Neuron (in vitro differentiated cells): ENCODE data around the gene AK5.
"Not testable (repeated sequence)": the region's sequence is repeated elsewhere in the genome, so short reads cannot be mapped to it uniquely, and the experiment has no call there.

Experiments
- H2AFZ ChIP-seq: one replicate; pipeline ENCODE4 v1.6.1; 2013; ENCODE audit warnings: low read depth, mild to moderate bottlenecking, inconsistent platforms, low read length, moderate library complexity
- H3K27me3 ChIP-seq: one replicate; pipeline ENCODE4 v1.6.1; 2013; ENCODE audit warnings: low read length; ENCODE audit not compliant: insufficient read depth
- H3K36me3 ChIP-seq: one replicate; pipeline ENCODE4 v1.6.1; 2013; ENCODE audit warnings: low read length; ENCODE audit not compliant: insufficient read depth
- H3K4me1 ChIP-seq: one replicate; pipeline ENCODE4 v1.6.1; 2013; ENCODE audit warnings: low read length; ENCODE audit not compliant: insufficient read depth
- H3K4me3 ChIP-seq: 2 replicates; pipeline ENCODE4 v1.5.1; 2013; ENCODE audit warnings: mild to moderate bottlenecking, low read length, moderate library complexity
- H3K9me3 ChIP-seq: one replicate; pipeline ENCODE4 v1.6.1; 2013; ENCODE audit warnings: low read length

AK5 gene

DNA sequence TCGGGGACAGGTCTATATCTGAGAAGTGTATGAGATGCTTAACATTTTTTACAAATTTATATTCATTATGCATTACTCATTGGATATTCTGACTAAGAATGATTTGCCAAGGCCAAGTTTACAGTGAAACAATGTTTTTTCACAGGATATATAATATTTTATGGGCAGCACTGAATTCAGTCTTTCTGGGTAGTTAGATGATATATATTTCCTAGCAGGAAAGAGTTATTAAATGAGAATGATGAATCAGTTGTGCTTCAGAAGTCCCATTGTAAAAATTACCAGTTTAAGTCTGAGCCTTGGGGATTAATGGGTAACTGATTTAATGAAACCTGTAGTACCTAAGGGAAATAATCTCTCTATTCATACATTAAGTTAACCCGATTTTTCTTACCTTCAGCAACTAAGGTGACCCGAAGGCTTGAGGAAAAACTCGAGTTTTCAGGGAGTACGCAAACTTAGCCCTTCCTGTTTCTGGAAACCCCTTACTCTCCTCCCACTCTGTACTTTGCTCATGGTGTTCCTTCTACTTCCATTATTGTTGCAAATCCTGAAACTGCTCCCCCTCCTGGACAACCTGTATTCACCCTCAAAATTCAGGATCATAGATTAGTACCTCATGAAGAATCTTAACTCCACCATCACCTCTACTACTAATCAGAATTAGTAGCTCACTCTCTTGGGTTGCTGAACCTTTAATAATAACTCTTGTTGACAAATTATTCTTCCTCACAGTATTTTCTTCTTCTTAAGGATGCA, 135.1 kb downstream of the AK5 start:
- no peaks in the 10 kb centered on the region for H3K27me3 ChIP-seq
- H3K36me3 ChIP-seq: no peaks in the 10 kb centered on the region
- H3K4me1 ChIP-seq: peaks cover 29% of the 10 kb centered on the region
- H3K9me3 ChIP-seq: no peaks in the 10 kb centered on the region
- no peak overlapping the region for H3K4me3 ChIP-seq
- no peak overlapping the region for H2AFZ ChIP-seq

DNA sequence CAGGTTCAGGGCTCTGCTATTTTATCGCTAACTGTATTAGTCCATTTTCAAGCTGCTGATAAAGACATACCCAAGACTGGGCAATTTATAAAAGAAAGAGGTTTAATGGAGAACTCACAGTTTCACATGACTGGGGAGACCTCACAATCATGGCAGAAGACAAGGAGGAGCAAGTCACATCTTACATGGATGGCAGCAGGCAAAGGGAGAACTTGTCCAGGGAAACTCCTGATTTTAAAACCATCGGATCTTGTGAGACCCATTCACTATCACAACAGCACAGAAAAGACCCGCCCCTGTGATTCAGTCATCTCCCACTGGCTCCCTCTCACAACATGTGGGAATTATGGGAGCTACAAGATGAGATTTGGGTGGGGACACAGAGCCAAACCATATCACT, 136.2 kb downstream of the AK5 start:
- not testable (repeated sequence) for H2AFZ ChIP-seq, H3K9me3 ChIP-seq, H3K27me3 ChIP-seq

DNA sequence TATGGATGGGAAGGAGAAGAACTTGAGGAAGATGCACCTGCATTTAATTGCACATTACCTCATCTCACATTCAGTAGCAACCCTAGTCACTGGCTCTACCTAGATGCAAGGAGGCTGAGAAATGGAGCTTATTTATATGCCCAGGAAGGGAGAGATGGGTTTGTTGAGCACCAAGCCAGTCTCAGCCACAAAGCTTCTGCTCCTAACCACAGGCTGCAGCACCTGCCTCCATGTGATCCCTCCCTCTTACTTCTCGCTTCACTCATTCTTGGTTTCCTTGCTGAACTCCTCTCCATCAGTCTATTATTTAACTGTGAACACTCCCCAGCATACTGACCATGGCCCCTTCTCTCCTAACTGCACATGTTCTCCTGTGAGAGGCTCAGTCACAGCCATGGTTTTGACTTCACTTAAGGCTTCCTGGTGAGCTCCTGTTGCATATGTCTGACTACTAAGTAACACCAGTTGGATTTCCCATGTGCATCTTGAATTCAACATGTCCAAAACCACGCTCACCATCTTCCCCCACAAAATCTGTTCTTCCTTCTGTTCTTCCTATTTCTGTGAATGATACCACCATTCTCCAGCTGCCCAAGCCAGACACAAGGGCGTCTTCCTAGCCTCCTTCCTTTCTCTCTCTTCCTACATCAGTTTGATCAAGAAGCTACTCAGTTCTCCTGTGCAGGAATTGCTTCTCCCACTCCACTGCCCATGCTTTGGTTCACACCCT, 139.8 kb downstream of the AK5 start:
- Histone ChIP-seq H3K4me3 (no peak overlapping the region), H3K4me1 (peaks cover 4% of the 10 kb centered on the region), H2AFZ (no peak overlapping the region), H3K9me3 (peaks cover 2% of the 10 kb centered on the region), H3K36me3 (no peaks in the 10 kb centered on the region), H3K27me3 (no peaks in the 10 kb centered on the region)

More for the DNA sequence above, 136.2 kb downstream of the AK5 start:
- peaks cover 17% of the 10 kb centered on the region for H3K4me1 ChIP-seq
- H3K4me3 ChIP-seq, H3K36me3 ChIP-seq: not testable (repeated sequence)

DNA sequence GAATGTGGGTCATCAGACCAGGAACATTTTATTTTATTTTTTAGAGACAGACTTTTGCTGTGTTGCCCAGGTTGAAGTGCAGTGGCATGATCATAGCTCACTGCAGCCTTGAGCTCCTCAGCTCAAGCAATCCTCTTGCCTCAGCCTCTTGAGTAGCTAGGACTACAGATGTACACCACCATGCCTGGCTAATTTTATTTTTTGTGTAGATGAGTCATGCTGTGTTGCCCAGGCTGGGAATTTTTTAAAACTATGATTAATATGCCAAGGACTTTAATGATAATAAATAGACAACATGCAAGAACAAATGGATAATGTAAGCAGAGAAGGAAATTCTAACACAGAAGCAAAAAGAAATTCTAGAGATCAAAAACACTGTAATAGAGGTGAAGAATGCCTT, 142.4 kb downstream of the AK5 start:
- Histone ChIP-seq H3K36me3 (no peaks in the 10 kb centered on the region), H2AFZ (no peak overlapping the region), H3K9me3 (peaks cover 6% of the 10 kb centered on the region), H3K27me3 (no peaks in the 10 kb centered on the region), H3K4me3 (no peak overlapping the region), H3K4me1 (no peaks in the 10 kb centered on the region)

DNA sequence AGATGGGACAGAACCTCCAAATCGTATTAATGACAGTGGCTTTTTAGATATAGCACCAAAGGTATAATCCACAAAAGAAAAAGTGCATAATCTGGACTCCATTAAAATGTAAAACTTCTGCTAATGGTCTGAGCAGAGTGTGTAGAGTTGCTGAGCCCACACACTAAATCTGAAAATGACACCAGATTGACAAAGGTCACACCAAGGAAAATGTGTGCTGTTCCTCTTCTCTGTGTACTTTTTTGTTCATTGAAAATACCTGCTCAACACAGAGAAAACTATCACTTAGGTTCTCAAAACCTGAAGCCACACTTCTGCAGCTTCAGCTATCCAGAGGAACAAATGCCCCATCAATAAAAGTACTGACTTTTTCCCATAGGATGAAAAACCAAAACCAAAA, 146.2 kb downstream of the AK5 start:
- H3K4me3 ChIP-seq: no peak overlapping the region
- H3K9me3 ChIP-seq: peaks cover 4% of the 10 kb centered on the region
- H3K27me3 ChIP-seq: no peaks in the 10 kb centered on the region
- H2AFZ ChIP-seq: no peak overlapping the region
- no peaks in the 10 kb centered on the region for H3K4me1 ChIP-seq
- H3K36me3 ChIP-seq: no peaks in the 10 kb centered on the region

DNA sequence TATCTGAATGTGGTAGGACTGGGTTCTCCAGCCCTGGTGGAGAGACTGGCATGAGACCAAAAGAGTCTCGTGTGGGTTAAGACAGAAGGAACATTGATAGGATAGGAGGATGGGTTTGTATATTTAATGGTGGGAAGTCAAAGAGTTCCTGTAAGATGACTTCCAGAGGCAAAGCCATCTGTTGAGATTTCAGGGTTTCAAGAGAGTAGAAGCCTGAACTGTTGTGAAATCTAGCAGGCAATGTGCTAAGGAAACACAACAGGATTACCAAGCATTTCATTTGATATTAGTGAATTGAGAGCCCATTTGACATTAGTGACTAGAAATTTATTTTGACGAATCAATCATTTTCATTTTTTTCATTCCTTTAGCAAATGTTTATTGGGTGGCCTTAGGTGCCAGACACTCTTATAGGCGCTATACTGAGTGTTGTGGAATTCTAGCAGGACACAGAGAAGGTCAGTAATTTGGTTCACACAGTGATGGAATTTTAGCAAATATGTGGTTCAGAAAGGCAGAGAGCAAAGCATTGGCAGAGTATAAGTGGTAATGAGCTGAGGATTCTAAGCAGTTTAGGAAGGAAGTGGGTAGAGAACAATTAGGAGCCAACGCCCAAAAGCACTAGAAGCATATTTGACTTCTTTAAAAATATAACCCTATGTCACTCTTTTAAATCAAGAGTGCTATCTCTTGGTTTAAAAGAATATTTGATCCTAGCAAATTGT, 149.3 kb downstream of the AK5 start:
- Histone ChIP-seq H2AFZ (no peak overlapping the region), H3K9me3 (peaks cover 4% of the 10 kb centered on the region), H3K27me3 (no peaks in the 10 kb centered on the region), H3K4me3 (no peak overlapping the region), H3K36me3 (no peaks in the 10 kb centered on the region), H3K4me1 (no peaks in the 10 kb centered on the region)

DNA sequence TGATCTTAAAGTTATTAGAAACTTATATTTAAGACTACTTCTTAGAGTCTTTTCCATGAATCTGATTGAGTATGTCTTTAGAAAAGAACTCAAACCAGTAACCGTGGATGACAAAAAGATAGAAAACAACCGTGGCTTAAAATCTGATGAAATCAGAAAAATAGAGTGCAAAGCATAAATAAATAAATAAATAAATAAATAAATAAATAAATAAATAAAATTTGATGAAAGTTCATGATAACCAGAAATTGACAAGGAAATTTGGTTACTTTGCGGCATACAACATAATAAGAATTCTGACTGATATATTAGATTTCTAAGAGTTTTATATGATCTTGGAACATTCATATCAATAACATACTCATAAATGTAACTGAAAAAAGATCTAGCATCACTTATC, 152.1 kb downstream of the AK5 start:
- Histone ChIP-seq H3K27me3 (no peaks in the 10 kb centered on the region), H3K4me3 (no peak overlapping the region), H2AFZ (no peak overlapping the region)

DNA sequence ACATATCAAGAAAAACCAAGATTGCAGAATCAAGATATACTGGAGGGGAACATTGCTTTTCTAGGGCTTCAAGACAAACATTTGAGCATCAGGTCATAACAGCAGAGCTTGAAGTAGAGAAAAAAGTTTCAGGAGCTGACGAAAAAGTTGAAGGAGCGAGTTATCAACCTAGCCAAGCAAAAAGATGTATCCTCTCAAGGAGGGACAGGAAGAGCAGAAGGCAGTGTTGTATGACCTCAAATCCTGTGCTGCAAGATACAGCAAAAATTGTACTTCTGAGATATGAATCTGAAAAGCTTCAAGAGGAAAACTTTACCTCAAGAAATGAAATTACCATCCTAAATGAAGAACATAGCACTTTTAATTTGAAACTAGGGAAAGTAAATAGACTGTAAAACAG, 153.1 kb downstream of the AK5 start:
- no peaks in the 10 kb centered on the region for H3K9me3 ChIP-seq
- H2AFZ ChIP-seq: no peak overlapping the region
- H3K27me3 ChIP-seq: no peaks in the 10 kb centered on the region
- H3K4me1 ChIP-seq: no peaks in the 10 kb centered on the region
- H3K36me3 ChIP-seq: no peaks in the 10 kb centered on the region
- H3K4me3 ChIP-seq: no peak overlapping the region

More for the DNA sequence above, 152.1 kb downstream of the AK5 start:
- Histone ChIP-seq H3K4me1 (no peaks in the 10 kb centered on the region), H3K9me3 (no peaks in the 10 kb centered on the region), H3K36me3 (no peaks in the 10 kb centered on the region)

DNA sequence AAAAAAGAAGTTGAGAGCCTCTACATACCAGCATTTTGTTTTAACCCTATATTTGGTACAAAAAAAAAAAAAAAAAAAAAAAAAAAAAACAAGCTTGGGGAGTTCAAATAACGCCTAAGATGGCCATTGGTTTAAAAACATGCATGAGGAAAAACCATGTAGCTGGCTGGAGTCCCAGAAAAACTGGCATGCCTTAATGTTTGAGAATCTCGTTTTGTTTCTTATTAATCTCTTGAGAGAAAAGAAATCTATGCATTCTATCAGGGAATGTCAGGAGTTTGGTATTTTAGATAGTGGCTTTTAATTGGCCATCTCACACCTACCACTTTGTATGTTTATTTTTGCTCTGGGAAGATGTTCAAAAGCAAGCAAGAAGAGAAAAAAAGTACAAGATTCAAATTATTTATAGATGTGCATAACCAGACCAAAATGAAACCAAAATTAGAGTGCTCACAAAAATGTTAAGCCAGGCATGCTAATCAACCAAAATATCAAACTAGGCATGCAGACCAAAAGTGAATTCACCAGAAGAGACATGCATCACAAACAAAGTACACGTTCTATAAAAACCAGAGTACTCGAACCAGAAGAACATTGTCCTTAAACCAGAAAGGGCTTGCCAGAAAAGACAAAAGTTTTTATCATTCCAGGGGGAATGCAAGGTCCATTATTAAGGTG, 156.6 kb downstream of the AK5 start:
- Histone ChIP-seq H3K4me3 (no peak overlapping the region), H3K4me1 (no peaks in the 10 kb centered on the region), H3K36me3 (no peaks in the 10 kb centered on the region), H2AFZ (no peak overlapping the region), H3K9me3 (no peaks in the 10 kb centered on the region), H3K27me3 (no peaks in the 10 kb centered on the region)

DNA sequence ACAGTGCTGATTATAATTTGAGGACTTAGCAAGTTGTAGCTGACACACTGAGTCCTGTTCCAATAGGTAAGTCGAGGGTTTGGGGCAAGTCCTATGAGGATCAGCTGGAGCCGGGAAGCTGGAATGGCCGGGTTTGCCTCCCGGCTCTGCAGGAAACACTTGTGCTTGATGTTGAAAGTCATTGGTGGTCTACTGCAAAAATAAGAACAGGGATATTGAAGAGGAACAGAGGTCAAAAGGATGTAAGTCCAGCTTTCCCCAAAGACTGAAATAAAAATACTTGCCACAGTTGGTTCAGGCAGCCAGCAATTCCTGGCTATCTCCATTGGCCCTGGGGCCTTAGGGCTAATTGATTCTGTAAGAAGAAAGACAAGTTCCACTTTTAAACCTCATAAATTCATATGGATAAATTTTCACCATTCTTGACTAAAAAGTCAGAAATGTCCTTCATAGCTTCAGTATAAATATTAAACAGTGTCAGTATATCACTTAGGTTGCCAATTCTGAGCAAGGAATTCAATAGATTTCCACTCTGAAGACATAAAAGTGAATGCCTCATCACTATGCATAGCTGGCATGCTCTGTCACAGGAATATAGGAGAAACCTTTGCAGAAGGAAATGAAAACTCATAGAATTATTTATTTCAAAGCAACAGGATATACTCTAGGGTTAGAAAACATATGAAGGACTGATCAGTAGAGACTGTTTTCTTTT, 165.2 kb downstream of the AK5 start:
- no peaks in the 10 kb centered on the region for H3K36me3 ChIP-seq
- H3K4me3 ChIP-seq: no peak overlapping the region
- H2AFZ ChIP-seq: no peak overlapping the region
- no peaks in the 10 kb centered on the region for H3K27me3 ChIP-seq
- H3K4me1 ChIP-seq: peaks cover 13% of the 10 kb centered on the region
- peaks cover 2% of the 10 kb centered on the region for H3K9me3 ChIP-seq

DNA sequence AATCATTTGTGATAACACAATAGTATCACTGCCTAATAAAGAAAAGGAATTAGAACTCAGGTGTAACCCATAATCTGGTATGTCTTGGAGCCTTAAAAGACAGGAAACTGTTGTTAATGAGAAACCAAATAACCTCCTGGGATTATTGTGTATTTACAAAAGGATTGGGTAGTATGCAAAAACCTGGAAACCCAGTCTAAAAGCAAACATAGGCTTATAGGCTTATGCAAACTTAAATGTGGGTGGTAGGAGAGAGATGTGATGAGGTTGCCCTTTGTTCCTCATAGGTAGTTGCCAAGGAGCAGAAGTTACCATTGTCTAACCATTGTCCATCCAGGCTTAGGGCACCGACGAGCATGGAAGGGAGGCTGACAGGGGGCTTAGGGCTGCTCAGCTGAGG, 165.8 kb downstream of the AK5 start:
- no peak overlapping the region for H2AFZ ChIP-seq
- H3K4me1 ChIP-seq: peaks cover 13% of the 10 kb centered on the region
- peaks cover 2% of the 10 kb centered on the region for H3K9me3 ChIP-seq
- H3K27me3 ChIP-seq: no peaks in the 10 kb centered on the region
- no peak overlapping the region for H3K4me3 ChIP-seq
- no peaks in the 10 kb centered on the region for H3K36me3 ChIP-seq

DNA sequence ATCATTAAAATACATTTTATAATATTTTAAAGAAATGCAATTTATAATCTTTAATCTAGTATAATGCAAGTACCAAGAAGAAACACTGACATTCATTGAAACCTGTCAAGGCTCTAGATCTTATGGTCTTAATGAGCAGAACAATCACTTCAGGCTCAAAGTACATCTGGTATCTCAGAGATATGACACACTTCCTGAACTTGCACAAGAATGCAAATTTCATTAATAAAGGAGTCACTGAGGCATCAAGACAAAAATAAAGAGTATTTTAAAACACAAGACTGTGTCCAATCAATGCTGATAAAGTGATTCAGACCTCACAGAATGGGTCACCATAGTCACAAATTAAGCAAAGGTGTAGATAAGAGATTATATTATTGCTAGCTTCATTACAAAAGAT, 178.1 kb downstream of the AK5 start:
- H2AFZ ChIP-seq: no peak overlapping the region
- H3K4me3 ChIP-seq: no peak overlapping the region
- no peaks in the 10 kb centered on the region for H3K27me3 ChIP-seq
- H3K9me3 ChIP-seq: peaks cover 2% of the 10 kb centered on the region
- H3K4me1 ChIP-seq: no peaks in the 10 kb centered on the region
- H3K36me3 ChIP-seq: no peaks in the 10 kb centered on the region
